ENCODE results near the gene MTHFD1L.

GRCh38 chr6:151058021-151058733 lies 192.7 kb downstream of the MTHFD1L start:
- TF ChIP-seq PAX5 (IDR thresholded peaks at IDR 0.05; ENCODE audit: insufficient read depth, low read length, severe bottlenecking) (no peak), SPI1 (IDR thresholded peaks at IDR 0.05; ENCODE audit: low read depth, low read length) (no peak)

Data from GM12891 (cell line).